Astrocyte (in vitro differentiated cells and primary cell): Measurements from ENCODE around the gene POU2F1.

Source experiments
- CTCF ChIP-seq: IDR thresholded peaks from 2 replicates; pipeline ENCODE4 v1.5.1; 2011; ENCODE audit warnings: low read depth, mild to moderate bottlenecking, inconsistent platforms, low read length, moderate library complexity; ENCODE audit not compliant: insufficient read depth
- EZH2 ChIP-seq: IDR thresholded peaks from 2 replicates; pipeline ENCODE4 v1.6.1; 2012; ENCODE audit warnings: mild to moderate bottlenecking, low read length, inconsistent platforms; ENCODE audit not compliant: insufficient read depth

- no peak for TF ChIP-seq CTCF
- TF ChIP-seq EZH2 = no peak
Measured at GRCh38 chr1:167426716-167427115, 206.0 kb downstream of the POU2F1 start.
